ENCODE measurements around the gene LPCAT1.

GRCh38 chr5:1511048-1511447, 12.7 kb downstream of the LPCAT1 start:
- TF ChIP-seq, protein P1, sequence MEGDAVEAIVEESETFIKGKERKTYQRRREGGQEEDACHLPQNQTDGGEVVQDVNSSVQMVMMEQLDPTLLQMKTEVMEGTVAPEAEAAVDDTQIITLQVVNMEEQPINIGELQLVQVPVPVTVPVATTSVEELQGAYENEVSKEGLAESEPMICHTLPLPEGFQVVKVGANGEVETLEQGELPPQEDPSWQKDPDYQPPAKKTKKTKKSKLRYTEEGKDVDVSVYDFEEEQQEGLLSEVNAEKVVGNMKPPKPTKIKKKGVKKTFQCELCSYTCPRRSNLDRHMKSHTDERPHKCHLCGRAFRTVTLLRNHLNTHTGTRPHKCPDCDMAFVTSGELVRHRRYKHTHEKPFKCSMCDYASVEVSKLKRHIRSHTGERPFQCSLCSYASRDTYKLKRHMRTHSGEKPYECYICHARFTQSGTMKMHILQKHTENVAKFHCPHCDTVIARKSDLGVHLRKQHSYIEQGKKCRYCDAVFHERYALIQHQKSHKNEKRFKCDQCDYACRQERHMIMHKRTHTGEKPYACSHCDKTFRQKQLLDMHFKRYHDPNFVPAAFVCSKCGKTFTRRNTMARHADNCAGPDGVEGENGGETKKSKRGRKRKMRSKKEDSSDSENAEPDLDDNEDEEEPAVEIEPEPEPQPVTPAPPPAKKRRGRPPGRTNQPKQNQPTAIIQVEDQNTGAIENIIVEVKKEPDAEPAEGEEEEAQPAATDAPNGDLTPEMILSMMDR (conservative IDR thresholded peaks at IDR 0.05; ENCODE audit: low read depth in 2 of 2): no peak
- TF ChIP-seq JUNB (IDR thresholded peaks at IDR 0.05; ENCODE audit: unreplicated experiment) (no peak), CREB1 (CRISPR knock-in tag; IDR thresholded peaks at IDR 0.05; ENCODE audit: low read depth) (no peak)

Measured in GM23338 (cell line).